ENCODE measurements around the gene MACROD2.

DNA sequence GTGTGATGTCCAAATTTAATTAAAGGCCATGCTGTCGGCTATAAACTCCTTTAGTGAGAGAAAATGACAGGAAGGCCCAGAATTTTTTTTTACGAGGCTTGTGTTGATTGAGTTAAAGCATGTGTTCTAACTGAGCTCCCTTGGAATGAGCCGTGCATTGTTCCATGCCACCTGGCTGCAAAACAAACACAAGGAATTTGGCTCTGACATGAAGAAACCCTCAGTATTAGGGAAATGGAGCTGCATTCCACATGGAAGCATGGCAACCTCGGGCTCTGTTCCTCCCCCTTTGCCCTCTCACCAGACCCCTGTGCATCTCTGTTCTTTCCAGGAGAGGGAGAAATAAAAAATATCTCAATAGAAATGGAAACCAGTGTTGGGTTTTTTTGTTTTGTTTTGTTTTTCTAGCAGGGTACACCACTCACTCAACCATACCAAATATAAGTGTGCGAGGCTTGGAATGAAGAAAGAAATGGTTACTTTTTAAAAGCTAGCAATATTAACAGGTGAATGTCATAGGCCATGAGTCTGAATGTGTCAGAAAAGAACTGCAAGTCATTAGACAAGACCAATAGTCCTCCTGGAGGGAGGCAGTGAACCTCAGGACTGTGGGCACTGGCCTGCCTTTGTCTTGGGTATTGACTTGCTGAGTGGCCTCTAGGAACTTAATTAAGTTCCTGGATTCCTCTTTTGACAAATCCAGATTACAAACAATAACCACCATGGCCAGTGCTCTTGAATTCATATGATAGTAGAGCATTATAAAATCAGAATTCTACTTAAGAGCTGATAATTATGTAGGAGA, 1642.8 kb downstream of the MACROD2 start:
- TF ChIP-seq CTCF (IDR thresholded peaks at IDR 0.05) (no peak), POLR2A (IDR thresholded peaks at IDR 0.05) (no peak), POLR2AphosphoS5 (IDR thresholded peaks at IDR 0.05) (no peak)

Data from suprapubic skin (tissue), 4 donors.